Activated naive CD4-positive, alpha-beta T cell treated with anti-CD3 and anti-CD28 coated beads, Interleukin-2, amount 50 U/mL, for 72 hours (primary cell): ENCODE data around the gene GPR153. TPM values are rescaled to one million over a fixed set of nuclear protein-coding genes. Genes with fewer than 3 reads are reported as not detected.
A peak's percentile ranks its signal among the peaks of the same experiment; 100 is the strongest.

Experiments used
- ATAC-seq, 2 donors: fragments of 150-1000 bp; cut with Tn5 transposase; 2 replicates each; pipeline ENCODE4 v1.10.0; 2021; ENCODE audit warnings: mild to moderate bottlenecking in 2 of 2, moderate library complexity in 2 of 2
- DNase-seq, 2 donors: peaks; one replicate each; pipeline ENCODE4 v3.0.0; 2021 to 2022; ENCODE audit warnings: low spot score in 2 of 2
- H3K27ac Mint-ChIP-seq, 2 donors: one replicate each; pipeline ENCODE4 v1.8.0; 2022; ENCODE audit warnings: mild to moderate bottlenecking in 2 of 2, mixed read lengths in 2 of 2
- H3K36me3 Mint-ChIP-seq, 2 donors: one replicate each; pipeline ENCODE4 v1.8.0; 2022; ENCODE audit warnings: mixed read lengths in 2 of 2
- H3K9me3 Mint-ChIP-seq, 2 donors: one replicate each; pipeline ENCODE4 v1.8.0; 2022; ENCODE audit warnings: mixed read lengths in 2 of 2
- total RNA-seq, 2 donors: library from RNA; stranded (reverse); gene quantifications; one replicate each; pipeline ENCODE4 v1.2.3, GENCODE V29; 2022

Gene GPR153
- total RNA-seq, 2 donors from 2014 or later, result 0.31 to 0.73 TPM

DNA sequence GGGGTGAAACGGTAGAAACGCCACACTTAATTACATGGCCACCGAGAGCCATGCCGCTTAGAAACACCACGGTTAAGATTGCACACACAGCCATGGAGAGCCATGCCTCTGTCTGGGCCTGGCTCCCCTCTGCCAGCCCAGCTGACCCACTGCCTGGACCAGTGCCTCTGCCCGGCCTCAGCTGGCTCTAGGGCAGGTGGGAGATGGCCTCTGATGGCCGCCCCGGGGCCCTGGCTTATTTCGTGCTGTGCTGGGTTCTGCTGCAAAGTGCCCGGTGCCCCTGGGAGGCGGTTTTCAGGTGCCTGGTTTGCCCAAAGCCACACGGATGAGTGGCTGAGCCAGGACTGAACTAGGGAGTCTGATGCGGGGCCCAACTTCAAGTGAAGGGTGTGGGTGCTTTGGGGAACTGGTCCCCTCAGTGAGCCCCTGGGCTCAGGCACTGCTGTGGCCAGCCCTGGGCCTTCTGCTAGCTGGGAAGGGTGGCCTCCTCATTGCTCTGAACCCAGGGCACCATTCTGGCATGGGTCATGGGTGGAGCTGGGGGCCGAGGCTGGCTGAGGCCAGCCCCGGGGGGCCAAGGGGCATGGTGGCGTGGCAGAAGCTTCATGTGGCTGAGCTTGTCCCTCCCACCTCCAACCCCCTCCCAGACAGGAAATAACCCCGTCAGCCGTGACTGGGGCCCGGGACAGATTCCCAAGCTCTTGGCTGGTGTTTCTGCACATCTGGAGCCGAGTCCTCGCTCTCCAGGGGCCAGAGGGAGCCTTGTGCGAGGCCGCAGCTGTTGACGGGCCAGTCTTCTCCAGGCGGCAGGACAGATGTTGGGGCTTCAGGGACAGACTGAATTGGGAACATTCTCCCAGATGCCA, 1.9 kb upstream of the GPR153 start:
- DNase-seq (no peak), ATAC-seq (no peak)
- Mint-ChIP-seq H3K27ac (no peak overlapping the region), H3K9me3 (no peaks in the 10 kb centered on the region), H3K36me3 (no peaks in the 10 kb centered on the region)

- ATAC-seq (no peak), DNase-seq (no peak)
- Mint-ChIP-seq H3K27ac (no peak overlapping the region), H3K9me3 (no peaks in the 10 kb centered on the region), H3K36me3 (no peaks in the 10 kb centered on the region)
Measured at GRCh38 chr1:6261615-6261995, 707 bp upstream of the GPR153 start.

DNA sequence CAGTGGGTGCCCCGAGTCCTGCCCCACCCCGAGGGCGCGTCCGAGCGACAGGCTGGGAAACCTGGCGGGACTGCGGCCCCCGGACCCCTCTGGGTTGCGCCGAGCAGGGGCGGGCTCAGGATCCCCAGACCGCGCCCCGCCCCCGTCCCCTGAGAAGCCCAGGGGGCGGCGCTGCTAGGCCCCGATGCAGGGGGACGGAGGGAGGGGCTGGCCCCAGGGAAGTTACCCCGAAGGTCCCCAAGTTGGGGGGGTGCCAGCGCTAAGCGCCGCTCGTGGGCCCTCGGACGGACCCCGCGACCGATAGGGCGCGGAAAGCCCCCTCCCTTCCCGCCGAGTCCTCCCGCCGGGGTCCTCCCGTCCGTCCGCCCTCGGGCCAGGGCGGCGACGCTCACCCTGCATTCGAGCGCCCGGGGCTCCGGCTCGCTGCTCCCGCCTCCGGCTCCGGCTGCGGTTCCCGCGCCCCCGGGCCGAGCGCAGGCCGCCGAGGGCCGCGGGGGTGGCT, 414 bp downstream of the GPR153 start:
- Mint-ChIP-seq H3K36me3 (no peaks in the 10 kb centered on the region), H3K27ac (no peak overlapping the region), H3K9me3 (no peaks in the 10 kb centered on the region)
- ATAC-seq, result peak; percentile 37 to 56
- no peak for DNase-seq

DNA sequence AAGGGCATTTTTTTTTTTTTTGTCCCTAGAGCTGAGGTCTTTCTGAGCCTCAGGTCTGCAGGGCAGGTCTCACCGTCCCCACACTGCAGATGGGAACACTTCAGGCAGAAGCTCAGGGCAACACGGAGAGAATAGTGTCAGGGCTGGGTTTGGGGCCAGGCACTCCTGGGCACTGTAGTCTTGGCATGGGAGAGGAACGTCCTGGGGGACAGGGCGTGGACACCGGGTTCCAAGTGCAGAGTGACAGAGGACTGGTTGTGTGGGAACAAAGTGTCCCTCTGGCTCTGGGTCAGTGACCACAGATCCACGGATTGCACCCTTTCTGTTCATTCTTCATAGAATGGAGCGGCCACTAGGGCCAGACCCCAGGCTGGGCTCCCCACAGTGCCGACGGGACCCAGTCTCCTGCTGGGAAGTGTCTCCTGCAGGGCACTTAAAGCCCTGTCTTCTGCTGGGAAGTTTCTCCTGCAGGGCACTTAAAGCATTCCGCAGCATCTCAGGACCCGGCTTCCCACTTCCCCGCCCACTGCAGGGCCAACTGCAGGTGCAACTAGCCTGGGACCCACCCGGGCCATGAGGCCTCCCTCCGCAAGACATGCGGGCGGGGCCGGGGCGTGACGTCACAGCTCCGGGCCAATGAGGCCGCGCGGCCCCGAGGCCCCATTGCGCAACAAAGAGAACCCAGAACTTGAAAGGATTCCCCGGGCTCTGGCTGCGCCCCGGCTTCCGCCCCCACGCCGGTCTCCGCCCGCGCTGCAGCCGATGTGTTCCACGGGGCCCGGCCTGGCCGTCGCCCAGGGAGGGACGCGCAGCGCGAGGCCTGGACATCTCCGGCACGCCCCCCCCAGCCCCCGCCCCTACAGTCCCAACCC, 1.2 kb downstream of the GPR153 start:
- no peaks in the 10 kb centered on the region for H3K9me3 Mint-ChIP-seq
- peak; percentile 64 to 77 for ATAC-seq

GRCh38 chr1:6258675-6259074, 2.2 kb downstream of the GPR153 start:
- H3K27ac Mint-ChIP-seq, result no peak overlapping the region
- H3K9me3 Mint-ChIP-seq, result no peaks in the 10 kb centered on the region
- no peaks in the 10 kb centered on the region for H3K36me3 Mint-ChIP-seq
- DNase-seq (no peak), ATAC-seq (no peak)

More for the DNA sequence above, 1.2 kb downstream of the GPR153 start:
- peak; percentile 69 to 82 for DNase-seq
- Mint-ChIP-seq H3K27ac (no peak overlapping the region), H3K36me3 (no peaks in the 10 kb centered on the region)

DNA sequence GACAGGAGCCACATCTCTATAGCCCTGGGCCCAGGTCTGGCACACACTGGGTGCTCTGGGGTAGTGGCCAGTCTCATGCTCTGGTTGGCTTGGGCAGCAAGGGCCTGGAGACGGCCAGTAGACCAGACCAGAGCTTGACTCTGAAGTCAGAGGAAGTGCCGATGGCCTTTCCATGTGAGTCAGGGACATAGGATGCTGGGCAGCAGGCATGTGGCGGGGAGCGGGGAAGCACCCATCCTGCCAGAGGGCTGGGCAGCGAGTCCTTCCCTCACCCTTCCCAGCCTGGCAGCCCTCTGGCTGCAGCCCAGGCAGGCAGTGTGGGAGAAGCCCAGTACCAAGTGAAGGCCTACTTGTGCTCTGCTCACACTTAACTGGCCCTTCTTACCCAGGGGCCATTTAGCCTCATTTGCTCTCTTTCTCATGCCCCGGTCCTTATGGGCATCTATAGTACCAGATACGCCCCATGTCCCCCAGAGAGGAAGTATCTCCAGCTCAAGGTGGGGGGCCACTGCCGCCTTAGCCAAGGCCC, 3.3 kb downstream of the GPR153 start:
- DNase-seq (no peak), ATAC-seq (no peak)
- H3K36me3 Mint-ChIP-seq, result no peaks in the 10 kb centered on the region
- no peak overlapping the region for H3K27ac Mint-ChIP-seq
- H3K9me3 Mint-ChIP-seq, result no peaks in the 10 kb centered on the region

GRCh38 chr1:6256645-6257044, 4.3 kb downstream of the GPR153 start:
- DNase-seq (no peak), ATAC-seq (no peak)
- no peaks in the 10 kb centered on the region for H3K36me3 Mint-ChIP-seq
- no peaks in the 10 kb centered on the region for H3K9me3 Mint-ChIP-seq
- no peak overlapping the region for H3K27ac Mint-ChIP-seq

- ATAC-seq, result no peak
- no peaks in the 10 kb centered on the region for H3K36me3 Mint-ChIP-seq
- no peak for DNase-seq
- H3K9me3 Mint-ChIP-seq, result no peaks in the 10 kb centered on the region
- H3K27ac Mint-ChIP-seq, result no peak overlapping the region
Measured at GRCh38 chr1:6254691-6255090, 6.2 kb downstream of the GPR153 start.

DNA sequence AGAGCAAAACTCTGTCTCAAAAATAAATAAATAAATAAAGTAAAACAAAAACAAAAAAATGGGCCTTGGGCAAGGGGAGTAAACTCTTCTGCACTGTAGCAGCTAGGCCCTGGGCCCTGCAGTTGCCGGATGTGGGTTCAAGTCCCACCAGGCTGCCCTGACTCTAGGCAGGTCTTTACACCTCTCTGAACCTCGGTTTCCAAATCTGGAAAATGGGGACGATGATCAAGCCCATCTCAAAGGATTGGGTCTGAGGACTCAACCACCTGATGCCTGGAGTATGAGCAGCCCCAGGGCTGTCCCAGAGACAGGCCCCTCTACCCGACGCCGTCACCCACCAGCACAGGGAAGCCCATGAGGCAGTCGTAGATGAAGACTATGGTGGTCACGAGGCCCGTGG, 7.5 kb downstream of the GPR153 start:
- ATAC-seq (no peak), DNase-seq (no peak)
- Mint-ChIP-seq H3K36me3 (no peaks in the 10 kb centered on the region), H3K9me3 (no peaks in the 10 kb centered on the region), H3K27ac (no peak overlapping the region)

GRCh38 chr1:6252374-6252710, 8.6 kb downstream of the GPR153 start:
- no peak for ATAC-seq
- H3K36me3 Mint-ChIP-seq, result no peaks in the 10 kb centered on the region

DNA sequence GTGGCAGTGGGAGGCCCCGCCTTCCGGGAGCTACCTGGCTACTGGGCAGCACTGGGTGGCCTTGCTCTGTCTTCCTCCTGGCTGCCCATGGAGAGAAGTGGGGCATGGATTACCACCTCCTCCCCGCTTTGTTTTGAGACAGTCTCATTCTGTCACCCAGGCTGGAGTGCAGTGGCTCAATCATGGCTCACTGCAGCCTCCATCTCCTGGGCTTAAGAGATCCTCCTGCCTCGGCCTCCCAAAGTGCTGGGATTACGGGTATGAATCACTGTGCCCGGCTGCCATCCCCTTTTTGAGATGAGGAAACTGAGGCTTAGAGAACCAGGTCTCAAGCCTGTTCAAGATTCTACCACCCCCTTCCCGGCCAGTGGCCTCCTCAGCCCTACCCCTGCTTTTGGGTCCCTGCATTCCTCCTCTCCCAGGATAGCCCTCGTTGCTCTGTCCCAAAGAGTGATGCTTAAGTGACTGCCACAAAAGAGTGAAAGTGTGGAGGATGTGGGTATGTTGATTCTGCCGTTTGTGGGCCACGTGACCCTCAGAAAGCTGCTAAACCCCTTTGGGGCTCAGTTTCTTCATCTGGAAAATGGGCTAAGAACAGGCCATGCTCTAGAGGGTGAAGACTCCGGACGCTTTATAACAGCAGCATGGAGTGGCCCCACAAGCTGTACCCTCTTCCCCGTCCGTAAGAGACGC, 9.1 kb downstream of the GPR153 start:
- no peak for ATAC-seq
- H3K36me3 Mint-ChIP-seq, result no peaks in the 10 kb centered on the region
- H3K9me3 Mint-ChIP-seq, result no peaks in the 10 kb centered on the region
- no peak for DNase-seq
- H3K27ac Mint-ChIP-seq, result no peak overlapping the region

More at GRCh38 chr1:6252374-6252710, 8.6 kb downstream of the GPR153 start:
- H3K27ac Mint-ChIP-seq, result no peak overlapping the region
- H3K9me3 Mint-ChIP-seq, result no peaks in the 10 kb centered on the region
- DNase-seq, result no peak

DNA sequence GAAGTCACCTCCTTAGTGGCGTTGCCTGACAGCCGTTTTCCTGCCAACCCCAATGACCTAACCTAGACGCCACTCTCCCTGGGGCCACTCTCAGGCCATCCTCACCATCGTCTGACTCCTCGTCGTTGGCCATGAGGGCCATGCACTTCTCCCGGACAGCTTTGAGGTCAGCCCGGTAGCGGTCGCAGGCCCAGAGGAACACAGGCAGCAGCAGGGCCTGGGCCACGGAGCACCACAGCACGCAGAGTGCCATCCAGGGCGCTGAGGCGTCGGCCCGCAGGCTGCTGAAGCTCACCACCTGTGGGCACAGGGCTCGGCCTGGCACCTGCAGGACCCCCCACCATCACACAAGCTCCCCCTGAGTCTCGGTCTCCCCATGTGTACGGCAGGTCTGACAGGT, 9.7 kb downstream of the GPR153 start:
- H3K27ac Mint-ChIP-seq, result no peak overlapping the region
- no peaks in the 10 kb centered on the region for H3K36me3 Mint-ChIP-seq
- H3K9me3 Mint-ChIP-seq, result no peaks in the 10 kb centered on the region
- ATAC-seq (no peak), DNase-seq (no peak)

DNA sequence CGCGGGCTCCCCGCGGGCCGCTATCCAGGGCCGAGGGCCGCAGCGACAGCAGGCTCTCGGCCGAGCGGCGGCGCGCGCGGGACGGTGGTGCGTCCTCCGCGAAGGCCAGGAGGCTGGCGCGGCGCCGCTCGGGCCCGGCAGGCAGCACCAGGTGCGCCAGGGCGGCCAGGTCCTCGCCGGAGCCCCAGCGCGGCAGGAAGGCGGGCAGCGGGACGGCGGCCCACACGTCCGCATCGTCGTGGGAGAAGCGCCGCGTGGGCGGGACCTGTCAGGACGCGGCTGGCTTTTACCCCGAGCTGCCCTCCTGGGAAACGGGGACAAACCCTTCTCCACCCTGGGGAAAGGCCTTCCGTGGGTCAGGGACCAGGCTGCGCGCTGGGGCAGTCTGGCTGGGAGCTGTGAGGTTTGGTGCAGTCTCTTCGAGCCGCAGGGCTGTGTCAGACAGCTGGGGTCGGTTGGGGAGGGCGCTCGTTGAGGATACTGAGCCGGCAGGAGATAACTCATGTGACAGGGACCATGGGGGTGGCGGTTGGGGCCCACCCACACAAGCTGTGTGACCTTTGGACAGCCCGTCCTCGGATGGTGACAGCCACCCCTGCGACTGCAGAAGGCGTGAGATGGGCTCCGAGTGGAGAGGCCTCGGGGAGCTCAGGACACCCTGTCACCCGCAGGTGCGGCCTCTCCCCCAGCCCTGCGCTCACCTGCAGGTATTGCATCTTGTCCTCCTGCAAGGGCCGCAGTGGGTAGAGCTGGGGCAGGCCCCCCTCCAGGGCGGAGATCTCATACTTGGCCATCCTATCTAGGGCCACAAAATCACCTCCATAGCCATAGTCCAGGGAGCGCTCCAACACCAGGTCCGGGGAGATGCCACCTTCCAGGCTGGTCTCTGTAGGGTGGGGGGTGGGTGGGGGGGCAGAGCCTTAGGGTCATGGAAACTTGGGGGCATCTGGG, 10.9 kb downstream of the GPR153 start:
- no peak for DNase-seq
- Mint-ChIP-seq H3K27ac (no peak overlapping the region), H3K36me3 (no peaks in the 10 kb centered on the region), H3K9me3 (no peaks in the 10 kb centered on the region)
- no peak for ATAC-seq

- H3K27ac Mint-ChIP-seq, result no peak overlapping the region
- no peak for ATAC-seq
- no peaks in the 10 kb centered on the region for H3K36me3 Mint-ChIP-seq
- no peaks in the 10 kb centered on the region for H3K9me3 Mint-ChIP-seq
- no peak for DNase-seq
Measured at GRCh38 chr1:6248932-6249738, 11.8 kb downstream of the GPR153 start.

DNA sequence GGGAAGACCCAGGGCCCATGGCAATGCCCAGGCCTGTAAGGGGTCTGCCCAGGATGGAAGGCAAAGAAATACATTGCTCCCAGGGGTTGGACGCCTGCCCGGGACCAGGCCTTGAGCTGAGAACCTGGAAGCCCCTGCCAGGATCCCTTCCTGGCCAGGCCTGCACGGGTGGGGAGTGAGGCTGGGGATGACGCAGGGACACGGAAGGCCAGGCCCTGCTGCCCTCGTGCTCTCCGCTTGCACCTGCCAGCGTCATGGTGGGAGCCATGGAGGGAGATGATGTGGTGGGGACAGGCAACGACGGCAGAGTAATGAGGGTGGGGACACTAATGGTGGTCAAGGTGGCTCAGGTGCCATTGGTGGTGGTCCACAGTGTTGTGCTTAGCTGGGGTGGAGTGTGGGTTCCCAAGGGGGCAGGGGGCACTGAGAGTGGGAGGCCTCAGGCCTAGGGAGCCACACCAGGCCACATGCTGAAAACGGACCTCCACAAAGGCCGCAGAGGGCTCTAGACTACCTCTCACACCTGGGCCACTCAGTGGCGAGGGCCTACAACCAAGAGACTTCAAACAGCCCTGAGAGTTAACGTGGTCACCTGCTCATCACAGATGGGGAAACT, 12.6 kb downstream of the GPR153 start:
- H3K9me3 Mint-ChIP-seq, result no peaks in the 10 kb centered on the region
- ATAC-seq, result no peak
- DNase-seq, result no peak
- no peaks in the 10 kb centered on the region for H3K36me3 Mint-ChIP-seq
- no peak overlapping the region for H3K27ac Mint-ChIP-seq
